ENCODE results near the gene SACS.
"Not testable (repeated sequence)": the region's sequence is repeated elsewhere in the genome, so short reads cannot be mapped to it uniquely, and the experiment has no call there.

SACS gene

GRCh38 chr13:23455401-23456185 lies 22.1 kb upstream of the SACS start:
- DNase-seq: no peak

- DNase-seq: no peak
Measured at GRCh38 chr13:23453132-23453531, 19.6 kb upstream of the SACS start.

- no peak for DNase-seq
Measured at GRCh38 chr13:23450340-23451046, 17.0 kb upstream of the SACS start.

- DNase-seq: no peak
Measured at GRCh38 chr13:23449398-23450162, 16.1 kb upstream of the SACS start.

GRCh38 chr13:23447927-23448326 lies 14.4 kb upstream of the SACS start:
- DNase-seq: no peak

- no peak for DNase-seq
Measured at GRCh38 chr13:23445794-23446193, 12.3 kb upstream of the SACS start.

GRCh38 chr13:23443878-23444277 lies 10.4 kb upstream of the SACS start:
- no peak for DNase-seq

- DNase-seq: no peak
Measured at GRCh38 chr13:23443110-23443509, 9.6 kb upstream of the SACS start.

GRCh38 chr13:23440821-23441618 lies 7.5 kb upstream of the SACS start:
- DNase-seq: no peak

- not testable (repeated sequence) for DNase-seq
Measured at GRCh38 chr13:23440324-23440723, 6.8 kb upstream of the SACS start.

- DNase-seq: no peak
Measured at GRCh38 chr13:23437916-23438315, 4.4 kb upstream of the SACS start.

- no peak for DNase-seq
Measured at GRCh38 chr13:23436680-23437079, 3.2 kb upstream of the SACS start.

- no peak for DNase-seq
Measured at GRCh38 chr13:23434491-23434890, 989 bp upstream of the SACS start.

GRCh38 chr13:23432626-23433025 lies 876 bp downstream of the SACS start:
- no peak for DNase-seq

- no peak for DNase-seq
Measured at GRCh38 chr13:23430664-23431063, 2.8 kb downstream of the SACS start.

GRCh38 chr13:23427881-23428528 lies 5.5 kb downstream of the SACS start:
- DNase-seq: no peak

- no peak for DNase-seq
Measured at GRCh38 chr13:23427342-23427843, 6.1 kb downstream of the SACS start.

GRCh38 chr13:23421596-23421995 lies 11.9 kb downstream of the SACS start:
- no peak for DNase-seq

GRCh38 chr13:23418776-23419683 lies 14.5 kb downstream of the SACS start:
- no peak for DNase-seq

GRCh38 chr13:23414682-23415081 lies 18.8 kb downstream of the SACS start:
- DNase-seq: no peak

GRCh38 chr13:23411706-23412105 lies 21.8 kb downstream of the SACS start:
- no peak for DNase-seq

Data from SIG-M5 (cell line).